Measurements from ENCODE around the gene ACADL. TPM values are rescaled to one million over a fixed set of nuclear protein-coding genes. Genes with fewer than 3 reads are reported as not detected.
A peak's percentile ranks its signal among the peaks of the same experiment; 100 is the strongest.

Gene ACADL
- total and polyA plus RNA-seq, 4 donors: 1.9 to 22.3 (median 15.2) TPM

DNA sequence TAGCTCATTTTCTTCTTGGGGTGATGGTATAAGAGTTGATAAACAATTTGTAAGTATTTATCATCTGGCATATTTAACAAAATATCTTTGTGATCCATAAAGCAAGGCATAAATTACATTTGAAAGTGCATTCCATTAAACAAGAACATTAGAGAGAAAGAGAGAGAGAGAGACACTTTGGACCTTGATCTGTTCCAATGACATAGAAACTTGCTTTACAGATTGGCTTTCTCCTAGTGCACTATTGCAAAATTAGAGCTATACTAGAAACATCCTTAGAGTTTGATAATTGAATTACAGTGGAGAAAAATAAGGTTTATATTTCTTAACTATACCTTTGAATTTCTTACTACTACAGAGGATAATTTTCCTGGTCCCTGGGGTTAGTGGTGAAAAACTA is 5.7 kb upstream of the ACADL start:
- Histone ChIP-seq H3K4me3 (ENCODE audit: low read depth in 1 of 3, low read length in 3 of 3) (no peak overlapping the region), H3K4me1 (ENCODE audit: control insufficient read depth in 4 of 4, insufficient read depth in 4 of 4, low read length in 3 of 4) (peaks cover 3 to 24% (median 12%) of the 10 kb centered on the region in 4 donors), H3K36me3 (ENCODE audit: control insufficient read depth in 4 of 4, insufficient read depth in 3 of 4, low read depth in 1 of 4, low read length in 3 of 4) (no peaks in the 10 kb centered on the region), H3K27ac (ENCODE audit: low read depth in 1 of 2, low read length in 2 of 2) (peak overlapping the region in 1 of 2 donors; percentile 36), H3K9me3 (ENCODE audit: control insufficient read depth in 4 of 4, low read length in 3 of 4) (no peaks in the 10 kb centered on the region), H3K27me3 (ENCODE audit: control insufficient read depth in 4 of 4, insufficient read depth in 4 of 4, low read length in 3 of 4) (no peaks in the 10 kb centered on the region), H3K9ac (ENCODE audit: low read depth in 1 of 2, low read length in 2 of 2) (no peak overlapping the region)
- DNase-seq (ENCODE audit: low spot score): no peak
- TF ChIP-seq YY1 (IDR thresholded peaks at IDR 0.05) (peak; percentile 51), SP1 (IDR thresholded peaks at IDR 0.05) (peak; percentile 90), EGR1 (IDR thresholded peaks at IDR 0.05; ENCODE audit: low read depth in 2 of 2) (no peak), FOXA2 (IDR thresholded peaks at IDR 0.05) (no peak), TAF1 (conservative IDR thresholded peaks at IDR 0.05) (no peak), NR2F2 (IDR thresholded peaks at IDR 0.05) (no peak), HNF4A (conservative IDR thresholded peaks at IDR 0.05) (peak; percentile 97 to 98), FOXA1 (IDR thresholded peaks at IDR 0.05) (no peak), RAD21 (IDR thresholded peaks at IDR 0.05) (no peak), HNF4G (IDR thresholded peaks at IDR 0.05) (peak; percentile 94), GABPA (IDR thresholded peaks at IDR 0.05 in 1 of 2, conservative IDR thresholded peaks at IDR 0.05 in 1 of 2) (no peak), JUND (IDR thresholded peaks at IDR 0.05) (peak in 1 of 2 donors; percentile 71), RXRA (IDR thresholded peaks at IDR 0.05) (peak in 1 of 2 donors; percentile 65)
- TF ChIP-seq, protein P1, sequence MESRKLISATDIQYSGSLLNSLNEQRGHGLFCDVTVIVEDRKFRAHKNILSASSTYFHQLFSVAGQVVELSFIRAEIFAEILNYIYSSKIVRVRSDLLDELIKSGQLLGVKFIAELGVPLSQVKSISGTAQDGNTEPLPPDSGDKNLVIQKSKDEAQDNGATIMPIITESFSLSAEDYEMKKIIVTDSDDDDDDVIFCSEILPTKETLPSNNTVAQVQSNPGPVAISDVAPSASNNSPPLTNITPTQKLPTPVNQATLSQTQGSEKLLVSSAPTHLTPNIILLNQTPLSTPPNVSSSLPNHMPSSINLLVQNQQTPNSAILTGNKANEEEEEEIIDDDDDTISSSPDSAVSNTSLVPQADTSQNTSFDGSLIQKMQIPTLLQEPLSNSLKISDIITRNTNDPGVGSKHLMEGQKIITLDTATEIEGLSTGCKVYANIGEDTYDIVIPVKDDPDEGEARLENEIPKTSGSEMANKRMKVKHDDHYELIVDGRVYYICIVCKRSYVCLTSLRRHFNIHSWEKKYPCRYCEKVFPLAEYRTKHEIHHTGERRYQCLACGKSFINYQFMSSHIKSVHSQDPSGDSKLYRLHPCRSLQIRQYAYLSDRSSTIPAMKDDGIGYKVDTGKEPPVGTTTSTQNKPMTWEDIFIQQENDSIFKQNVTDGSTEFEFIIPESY (IDR thresholded peaks at IDR 0.05): peak; percentile 15
- TF ChIP-seq, protein P2, sequence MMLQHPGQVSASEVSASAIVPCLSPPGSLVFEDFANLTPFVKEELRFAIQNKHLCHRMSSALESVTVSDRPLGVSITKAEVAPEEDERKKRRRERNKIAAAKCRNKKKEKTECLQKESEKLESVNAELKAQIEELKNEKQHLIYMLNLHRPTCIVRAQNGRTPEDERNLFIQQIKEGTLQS (IDR thresholded peaks at IDR 0.05): no peak
- TF ChIP-seq, protein P3, sequence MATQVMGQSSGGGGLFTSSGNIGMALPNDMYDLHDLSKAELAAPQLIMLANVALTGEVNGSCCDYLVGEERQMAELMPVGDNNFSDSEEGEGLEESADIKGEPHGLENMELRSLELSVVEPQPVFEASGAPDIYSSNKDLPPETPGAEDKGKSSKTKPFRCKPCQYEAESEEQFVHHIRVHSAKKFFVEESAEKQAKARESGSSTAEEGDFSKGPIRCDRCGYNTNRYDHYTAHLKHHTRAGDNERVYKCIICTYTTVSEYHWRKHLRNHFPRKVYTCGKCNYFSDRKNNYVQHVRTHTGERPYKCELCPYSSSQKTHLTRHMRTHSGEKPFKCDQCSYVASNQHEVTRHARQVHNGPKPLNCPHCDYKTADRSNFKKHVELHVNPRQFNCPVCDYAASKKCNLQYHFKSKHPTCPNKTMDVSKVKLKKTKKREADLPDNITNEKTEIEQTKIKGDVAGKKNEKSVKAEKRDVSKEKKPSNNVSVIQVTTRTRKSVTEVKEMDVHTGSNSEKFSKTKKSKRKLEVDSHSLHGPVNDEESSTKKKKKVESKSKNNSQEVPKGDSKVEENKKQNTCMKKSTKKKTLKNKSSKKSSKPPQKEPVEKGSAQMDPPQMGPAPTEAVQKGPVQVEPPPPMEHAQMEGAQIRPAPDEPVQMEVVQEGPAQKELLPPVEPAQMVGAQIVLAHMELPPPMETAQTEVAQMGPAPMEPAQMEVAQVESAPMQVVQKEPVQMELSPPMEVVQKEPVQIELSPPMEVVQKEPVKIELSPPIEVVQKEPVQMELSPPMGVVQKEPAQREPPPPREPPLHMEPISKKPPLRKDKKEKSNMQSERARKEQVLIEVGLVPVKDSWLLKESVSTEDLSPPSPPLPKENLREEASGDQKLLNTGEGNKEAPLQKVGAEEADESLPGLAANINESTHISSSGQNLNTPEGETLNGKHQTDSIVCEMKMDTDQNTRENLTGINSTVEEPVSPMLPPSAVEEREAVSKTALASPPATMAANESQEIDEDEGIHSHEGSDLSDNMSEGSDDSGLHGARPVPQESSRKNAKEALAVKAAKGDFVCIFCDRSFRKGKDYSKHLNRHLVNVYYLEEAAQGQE (IDR thresholded peaks at IDR 0.05): no peak
- TF ChIP-seq, protein P4, sequence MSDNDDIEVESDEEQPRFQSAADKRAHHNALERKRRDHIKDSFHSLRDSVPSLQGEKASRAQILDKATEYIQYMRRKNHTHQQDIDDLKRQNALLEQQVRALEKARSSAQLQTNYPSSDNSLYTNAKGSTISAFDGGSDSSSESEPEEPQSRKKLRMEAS (IDR thresholded peaks at IDR 0.05): no peak
- TF ChIP-seq, protein P5, sequence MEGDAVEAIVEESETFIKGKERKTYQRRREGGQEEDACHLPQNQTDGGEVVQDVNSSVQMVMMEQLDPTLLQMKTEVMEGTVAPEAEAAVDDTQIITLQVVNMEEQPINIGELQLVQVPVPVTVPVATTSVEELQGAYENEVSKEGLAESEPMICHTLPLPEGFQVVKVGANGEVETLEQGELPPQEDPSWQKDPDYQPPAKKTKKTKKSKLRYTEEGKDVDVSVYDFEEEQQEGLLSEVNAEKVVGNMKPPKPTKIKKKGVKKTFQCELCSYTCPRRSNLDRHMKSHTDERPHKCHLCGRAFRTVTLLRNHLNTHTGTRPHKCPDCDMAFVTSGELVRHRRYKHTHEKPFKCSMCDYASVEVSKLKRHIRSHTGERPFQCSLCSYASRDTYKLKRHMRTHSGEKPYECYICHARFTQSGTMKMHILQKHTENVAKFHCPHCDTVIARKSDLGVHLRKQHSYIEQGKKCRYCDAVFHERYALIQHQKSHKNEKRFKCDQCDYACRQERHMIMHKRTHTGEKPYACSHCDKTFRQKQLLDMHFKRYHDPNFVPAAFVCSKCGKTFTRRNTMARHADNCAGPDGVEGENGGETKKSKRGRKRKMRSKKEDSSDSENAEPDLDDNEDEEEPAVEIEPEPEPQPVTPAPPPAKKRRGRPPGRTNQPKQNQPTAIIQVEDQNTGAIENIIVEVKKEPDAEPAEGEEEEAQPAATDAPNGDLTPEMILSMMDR (IDR thresholded peaks at IDR 0.05; ENCODE audit: low read depth, low read length, missing input control): no peak
